COLO668 (cell line): ENCODE results near the gene IMMP2L.

Experiments
- DNase-seq: peaks from one replicate; lab custom pipeline; 2025; ENCODE audit not compliant: unreplicated experiment; lab: John Stamatoyannopoulos, UW

IMMP2L gene

GRCh38 chr7:111173990-111174389, 388.3 kb downstream of the IMMP2L start:
- no peak for DNase-seq

GRCh38 chr7:111173528-111173927, 388.8 kb downstream of the IMMP2L start:
- no peak for DNase-seq

- DNase-seq = no peak
Observed at GRCh38 chr7:111172564-111173257, 389.6 kb downstream of the IMMP2L start.

- DNase-seq = no peak
Observed at GRCh38 chr7:111168182-111168581, 394.1 kb downstream of the IMMP2L start.

GRCh38 chr7:111164442-111164841, 397.9 kb downstream of the IMMP2L start:
- no peak for DNase-seq

- DNase-seq = no peak
Observed at GRCh38 chr7:111162692-111163091, 399.6 kb downstream of the IMMP2L start.

GRCh38 chr7:111160297-111160696, 402.0 kb downstream of the IMMP2L start:
- no peak for DNase-seq

- no peak for DNase-seq
Observed at GRCh38 chr7:111159426-111159825, 402.9 kb downstream of the IMMP2L start.

GRCh38 chr7:111150709-111151108, 411.6 kb downstream of the IMMP2L start:
- DNase-seq = no peak

GRCh38 chr7:111147708-111148533, 414.4 kb downstream of the IMMP2L start:
- DNase-seq = no peak

- DNase-seq = no peak
Observed at GRCh38 chr7:111146136-111146535, 416.2 kb downstream of the IMMP2L start.

- no peak for DNase-seq
Observed at GRCh38 chr7:111145472-111145871, 416.8 kb downstream of the IMMP2L start.

- DNase-seq = no peak
Observed at GRCh38 chr7:111140091-111140865, 422.0 kb downstream of the IMMP2L start.

GRCh38 chr7:111138586-111138985, 423.7 kb downstream of the IMMP2L start:
- DNase-seq = no peak

- DNase-seq = no peak
Observed at GRCh38 chr7:111138193-111138569, 424.1 kb downstream of the IMMP2L start.

GRCh38 chr7:111137296-111138192, 424.7 kb downstream of the IMMP2L start:
- no peak for DNase-seq

GRCh38 chr7:111132833-111133232, 429.5 kb downstream of the IMMP2L start:
- DNase-seq = no peak

GRCh38 chr7:111129435-111129834, 432.9 kb downstream of the IMMP2L start:
- DNase-seq = no peak

GRCh38 chr7:111126987-111127386, 435.3 kb downstream of the IMMP2L start:
- DNase-seq = no peak

GRCh38 chr7:111115966-111116365, 446.3 kb downstream of the IMMP2L start:
- no peak for DNase-seq
